Keratinocyte (primary cell): ENCODE measurements around the gene LAD1.

ENCODE experiments used
- CTCF ChIP-seq, 3 experiments: IDR thresholded peaks in 1 of 3; conservative IDR thresholded peaks in 1 of 3; optimal IDR thresholded peaks in 1 of 3; 2 replicates in 2 of 3; 3 replicates in 1 of 3; pipeline versions ENCODE3 to v1.5.1; 2011; ENCODE audit warnings: low read length in 3 of 3, mild to moderate bottlenecking in 3 of 3, moderate library complexity in 2 of 3, control low read depth in 1 of 3, inconsistent platforms in 1 of 3; ENCODE audit not compliant: insufficient read depth in 2 of 3; ENCODE audit errors: extremely low read depth in 1 of 3
- EZH2 ChIP-seq: IDR thresholded peaks from one replicate; pipeline ENCODE4 v1.6.1; 2012; ENCODE audit warnings: inconsistent platforms, mild to moderate bottlenecking, low read length, moderate library complexity

GRCh38 chr1:201389051-201389450 lies 10.1 kb downstream of the LAD1 start:
- TF ChIP-seq CTCF (optimal IDR thresholded peaks at IDR 0.05 in 1 of 3, IDR thresholded peaks at IDR 0.05 in 1 of 3, conservative IDR thresholded peaks at IDR 0.05 in 1 of 3; ENCODE audit: extremely low read depth in 1 of 3, insufficient read depth in 2 of 3, low read length in 3 of 3) (no peak), EZH2 (no peak)
